B cell (primary cell): ENCODE data around the gene PLEKHO1. TPM values are rescaled to one million over a fixed set of nuclear protein-coding genes. Genes with fewer than 3 reads are reported as not detected.

Experiments used
- ATAC-seq: fragments of 200-7000 bp; cut with Tn5 transposase; one replicate; pipeline ENCODE4 v1.10.0; 2021; ENCODE audit warnings: low read depth, mild to moderate bottlenecking, moderate number of reproducible peaks, moderate library complexity
- CTCF ChIA-PET: fragments of 350-600 bp; sonication (Branson Sonifier 250); formaldehyde crosslinking; loops from one replicate; lab custom pipeline; 2021; ENCODE audit warnings: antibody characterized with exemption, inconsistent platforms; lab: Charles Lee
- POLR2A ChIA-PET: fragments of 350-600 bp; sonication (Branson Sonifier 250); formaldehyde crosslinking; loops from one replicate; lab custom pipeline; 2021; ENCODE audit warnings: antibody characterized with exemption; lab: Charles Lee
- DNase-seq: peaks from one replicate; pipeline ENCODE4 v3.0.0; 2013
- H2AFZ ChIP-seq: 2 replicates; pipeline ENCODE4 v1.6.1; 2012; ENCODE audit warnings: mild to moderate bottlenecking, low read depth, low read length; ENCODE audit not compliant: insufficient read depth, poor library complexity, severe bottlenecking
- H3K27ac ChIP-seq, 2 donors: 1 replicate in 1 of 2; 2 replicates in 1 of 2; pipeline ENCODE4 v1.5.1; 2012 to 2013; ENCODE audit warnings: low read length in 2 of 2, mild to moderate bottlenecking in 2 of 2, moderate library complexity in 1 of 2
- H3K27me3 ChIP-seq, 4 experiments: fragments of 200-600 bp in 1 of 4; sonication (generic) in 1 of 4; replicated peaks in 1 of 4; 1 replicate in 2 of 4; 2 replicates in 2 of 4; pipeline versions ENCODE4 v1.6.1 to v1.7.0; 2013 to 2016; ENCODE audit warnings: low read length in 3 of 4, mild to moderate bottlenecking in 2 of 4, mixed read lengths in 1 of 4, moderate library complexity in 1 of 4; ENCODE audit not compliant: insufficient read depth in 4 of 4, control insufficient read depth in 3 of 4; ENCODE audit errors: control extremely low read depth in 1 of 4
- H3K36me3 ChIP-seq, 2 experiments: replicated peaks in 1 of 2; 1 replicate in 1 of 2; 2 replicates in 1 of 2; pipeline versions ENCODE4 v1.6.1 to v1.7.1; 2013; ENCODE audit warnings: low read length in 1 of 2; ENCODE audit not compliant: insufficient read depth in 2 of 2, control insufficient read depth in 1 of 2; ENCODE audit errors: control extremely low read depth in 1 of 2, extremely low read depth in 1 of 2
- H3K4me1 ChIP-seq, 2 donors: fragments of 200-600 bp in 1 of 2; sonication (generic) in 1 of 2; 1 replicate in 1 of 2; 2 replicates in 1 of 2; pipeline versions ENCODE4 v1.5.1 to v1.6.1; 2013 to 2017; ENCODE audit warnings: low read length in 2 of 2; ENCODE audit not compliant: control insufficient read depth in 2 of 2, insufficient read depth in 2 of 2
- H3K4me2 ChIP-seq: replicated peaks from 2 replicates; pipeline ENCODE3; 2012; ENCODE audit warnings: mild to moderate bottlenecking, low read depth, low read length; ENCODE audit not compliant: poor library complexity, severe bottlenecking
- H3K4me3 ChIP-seq, 5 experiments: fragments of 200-600 bp in 1 of 5; sonication (generic) in 1 of 5; 1 replicate in 3 of 5; 2 replicates in 2 of 5; pipeline versions ENCODE4 v1.5.1 to v1.7.0; 2011 to 2016; ENCODE audit warnings: low read length in 4 of 5, mild to moderate bottlenecking in 4 of 5, low read depth in 2 of 5, control low read depth in 1 of 5, moderate library complexity in 1 of 5; ENCODE audit not compliant: insufficient read depth in 1 of 5; ENCODE audit errors: control extremely low read depth in 1 of 5, extremely low read depth in 1 of 5
- H3K79me2 ChIP-seq: fragments of 200-600 bp; sonication (generic); one replicate; pipeline ENCODE4 v1.6.0; 2016; ENCODE audit warnings: low read length; ENCODE audit not compliant: control insufficient read depth, insufficient read depth
- H3K9ac ChIP-seq: fragments of 200-600 bp; sonication (generic); 2 replicates; pipeline ENCODE4 v1.6.1; 2017; ENCODE audit warnings: mild to moderate bottlenecking, low read length, moderate library complexity
- H3K9me3 ChIP-seq, 3 donors: one replicate each; pipeline versions ENCODE4 v1.6.1 to v1.7.1; 2013; ENCODE audit warnings: low read length in 2 of 3; ENCODE audit not compliant: control insufficient read depth in 2 of 3, insufficient read depth in 1 of 3; ENCODE audit errors: control extremely low read depth in 1 of 3
- H4K20me1 ChIP-seq: 2 replicates; pipeline ENCODE4 v1.6.0; 2012; ENCODE audit warnings: mild to moderate bottlenecking, low read length; ENCODE audit not compliant: insufficient read depth, control insufficient read depth, poor library complexity, severe bottlenecking
- H3K27ac Mint-ChIP-seq: one replicate; pipeline ENCODE4 v1.8.0; 2021; ENCODE audit warnings: mixed read lengths
- H3K27me3 Mint-ChIP-seq: one replicate; pipeline ENCODE4 v1.8.0; 2021; ENCODE audit warnings: mixed read lengths
- H3K4me1 Mint-ChIP-seq: one replicate; pipeline ENCODE4 v1.8.0; 2021; ENCODE audit warnings: mixed read lengths
- H3K4me3 Mint-ChIP-seq: one replicate; pipeline ENCODE4 v1.8.0; 2021; ENCODE audit warnings: mixed read lengths
- H3K9me3 Mint-ChIP-seq: one replicate; pipeline ENCODE4 v1.8.0; 2022; ENCODE audit warnings: mixed read lengths; ENCODE audit not compliant: insufficient read depth
- CTCF ChIP-seq: fragments of 200-600 bp; IDR thresholded peaks from one replicate; pipeline ENCODE4 v1.8.0; 2022; ENCODE audit warnings: antibody characterized with exemption, mild to moderate bottlenecking
- EZH2 ChIP-seq: IDR thresholded peaks from 2 replicates; pipeline ENCODE4 v1.6.1; 2012; ENCODE audit warnings: borderline replicate concordance, low read depth, mild to moderate bottlenecking, moderate library complexity, low read length; ENCODE audit not compliant: insufficient read depth, poor library complexity, severe bottlenecking
- WGBS: methylation state at CpG from one replicate; pipeline ENCODE4 v1.1.5; 2013; ENCODE audit warnings: missing lambda C conversion rate; ENCODE audit not compliant: insufficient coverage; 5-methylcytosine and 5-hydroxymethylcytosine counted together
- intact Hi-C: fragments of 100-400 bp; cut with micrococcal nuclease; formaldehyde crosslinking; loops from one replicate; pipeline ENCODE4 v1.10.0; 2022
- polyA plus RNA-seq: library from polyadenylated mRNA; depleted of rRNA; stranded (reverse); fragments of >200 nt; gene quantifications from 2 replicates; pipeline ENCODE4 v1.2.3, GENCODE V29; 2012
- total RNA-seq, 2 donors: library from RNA; stranded (reverse); fragments of 120-200 nt in 1 of 2; gene quantifications; 1 replicate in 1 of 2; 2 replicates in 1 of 2; pipeline versions ENCODE4 v1.2.3 to v1.2.4, GENCODE V29; 2013 to 2022

Gene PLEKHO1
- total and polyA plus RNA-seq, 2 donors (not counting 1 experiment from before 2014, with no cell fraction given) = 129 to 186 TPM

GRCh38 chr1:150165622-150166612 is 16.2 kb downstream of the PLEKHO1 start:
- TF ChIP-seq CTCF (peak; percentile 76), EZH2 (no peak)
- 60% methylated on average over 8 of the region's 14 CpGs for WGBS
- POLR2A ChIA-PET = interaction anchor here (0.6 to 9.7 kb wide), 7 partner anchors 15 to 93 kb away, joined by 6 to 139 read pairs (median 8); partner anchors contain the start of gene PLEKHO1
- Histone ChIP-seq H3K79me2 (peaks cover 3% of the 10 kb centered on the region), H3K4me2 (peak overlapping the region; percentile 77), H3K9me3 (no peaks in the 10 kb centered on the region), H3K27me3 (no peaks in the 10 kb centered on the region), H4K20me1 (no peaks in the 10 kb centered on the region), H3K27ac (peak overlapping the region; percentile 95), H2AFZ (peak overlapping the region; percentile 18), H3K9ac (peak overlapping the region; percentile 17), H3K4me3 (peak overlapping the region in 2 of 5 experiments; percentile 25 to 28), H3K36me3 (no peaks in the 10 kb centered on the region), H3K4me1 (peaks cover 59 to 67% of the 10 kb centered on the region in 2 donors)
- CTCF ChIA-PET = interaction anchor here (0.6 to 23.1 kb wide), 25 partner anchors 8 to 622 kb away, joined by 3 to 637 read pairs (median 6); partner anchors contain the start of genes PLEKHO1 and VPS45
- peaks cover 61% of the 10 kb centered on the region for H3K4me1 Mint-ChIP-seq
- intact Hi-C loops = loop anchor here (1.0 kb wide), 1 partner anchor 21 kb away; no protein-coding TSS in a partner anchor
- ATAC-seq = peak; percentile 26
- H3K4me3 Mint-ChIP-seq = peak overlapping the region; percentile 15
- no peaks in the 10 kb centered on the region for H3K9me3 Mint-ChIP-seq
- H3K27me3 Mint-ChIP-seq = no peaks in the 10 kb centered on the region
- peak overlapping the region; percentile 99 for H3K27ac Mint-ChIP-seq
- DNase-seq = peak; percentile 73
